EL (cell line): Measurements from ENCODE around the gene ENPP7.

Experiments used
- DNase-seq: peaks from one replicate; pipeline ENCODE4 v3.0.0-alpha.2; 2016

Gene ENPP7

DNA sequence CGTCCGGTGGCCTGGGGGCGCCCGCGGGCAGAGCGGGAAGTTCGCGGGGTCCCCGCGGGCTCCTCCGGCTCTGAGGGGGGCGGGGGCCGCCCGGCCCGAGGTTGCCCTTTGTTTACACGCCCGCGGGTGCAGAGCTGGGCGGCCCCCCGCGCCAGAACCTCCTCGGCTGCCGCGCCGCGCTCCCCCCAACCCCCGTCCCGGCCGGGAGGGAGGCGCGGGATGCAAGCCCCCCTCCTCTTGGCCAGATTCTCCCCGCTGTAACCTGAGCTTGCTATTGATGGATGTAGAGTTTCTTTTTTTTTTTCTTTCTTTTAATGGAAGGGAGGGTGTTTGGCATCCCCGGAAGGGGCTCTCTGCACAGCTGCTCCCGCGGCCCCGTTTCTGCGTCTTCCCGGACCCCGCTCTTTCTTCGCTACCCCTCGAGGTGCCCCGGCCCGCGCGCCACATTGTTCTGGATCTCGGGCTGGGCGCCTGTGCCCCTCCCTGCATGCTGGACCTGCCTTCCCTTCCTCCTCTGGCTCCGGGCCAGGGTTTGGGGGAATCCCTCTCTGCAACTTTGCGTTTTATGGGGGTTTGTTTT, 47.9 kb downstream of the ENPP7 start:
- DNase-seq, result no peak

DNA sequence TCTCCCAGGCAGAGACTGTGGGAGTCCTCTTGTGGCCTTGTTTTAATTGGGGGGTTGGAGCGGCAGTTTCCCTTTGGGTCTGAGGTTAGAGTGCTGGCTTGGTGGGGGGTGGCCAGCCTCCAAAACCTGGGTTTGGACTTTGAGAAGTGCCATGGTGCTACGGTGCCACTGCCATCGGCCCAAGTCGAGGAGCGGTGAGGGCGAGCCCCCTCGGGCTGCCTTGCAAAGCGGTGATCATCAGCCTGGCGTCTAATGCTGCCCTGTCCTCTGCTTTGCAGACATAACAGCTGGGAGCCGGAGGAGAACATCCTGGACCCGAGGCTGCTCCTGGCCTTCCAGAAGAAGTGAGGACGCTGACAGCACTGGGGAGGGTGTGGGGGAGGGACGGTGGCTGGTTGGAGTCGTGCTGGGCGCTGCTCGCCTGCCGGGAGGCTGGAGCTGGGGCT, 48.4 kb downstream of the ENPP7 start:
- no peak for DNase-seq

DNA sequence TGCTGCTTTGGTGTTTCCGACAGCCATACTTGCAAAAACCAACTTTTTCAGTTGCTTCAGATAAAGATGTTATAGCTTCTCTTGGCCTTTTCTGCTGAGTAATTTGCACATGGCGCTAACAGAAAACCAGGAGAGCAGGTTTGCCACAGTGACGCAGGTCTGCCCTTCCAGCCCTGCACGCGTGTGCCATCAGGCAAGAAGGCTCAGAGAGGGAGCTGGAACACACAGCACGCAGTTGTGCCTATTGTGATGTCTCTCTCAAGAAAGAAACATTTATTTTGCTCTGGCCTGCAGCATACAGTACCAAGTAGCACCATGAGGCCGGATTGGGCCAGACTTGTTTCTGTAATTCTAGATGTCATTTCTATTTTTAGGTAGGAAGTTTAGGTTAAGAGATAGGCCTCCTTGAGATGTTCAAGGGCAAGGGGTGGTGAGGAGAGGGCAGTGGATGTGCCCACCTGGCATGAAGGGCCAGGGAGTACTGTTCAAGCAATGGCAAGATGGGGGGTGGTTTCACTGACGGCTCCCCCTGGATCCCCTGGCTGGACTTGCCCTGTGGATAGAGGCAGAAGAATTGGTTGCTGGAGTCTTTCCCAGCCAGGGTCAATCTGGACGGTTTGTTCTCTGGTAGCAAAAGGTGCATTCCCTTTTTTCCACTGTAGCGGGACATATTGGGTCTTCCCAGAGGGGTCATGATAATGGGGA, 49.1 kb downstream of the ENPP7 start:
- no peak for DNase-seq

DNA sequence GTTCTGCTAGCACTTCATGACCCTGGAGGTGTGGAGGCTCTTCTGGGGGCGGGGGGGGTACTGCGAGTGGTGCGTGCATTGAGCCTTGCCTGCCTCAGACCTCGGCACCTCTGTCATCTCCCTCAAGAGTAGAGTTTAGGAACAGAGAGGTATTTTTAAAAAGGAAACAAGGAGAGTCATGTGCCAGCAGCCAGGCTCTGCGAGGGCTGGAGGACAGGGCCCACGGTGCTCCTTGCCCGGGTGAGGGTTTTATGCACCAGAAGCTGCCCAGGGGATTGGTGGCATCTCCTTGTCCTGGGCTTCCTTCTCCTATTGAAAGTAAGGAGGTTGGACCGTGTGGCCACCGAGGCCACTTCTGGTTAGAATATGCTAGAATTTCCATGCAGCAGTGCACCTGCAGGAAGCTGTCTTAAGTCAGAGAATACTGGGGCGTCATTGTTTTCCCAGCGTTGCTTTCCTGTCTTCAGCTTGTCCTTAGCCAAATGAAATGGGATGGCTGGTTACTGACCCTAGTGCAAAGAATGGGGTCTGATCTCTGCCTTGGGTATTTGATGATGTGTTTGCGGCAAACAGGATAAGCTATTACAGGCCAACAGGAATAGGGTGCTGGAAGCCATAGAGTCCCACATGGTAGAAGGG, 50.4 kb downstream of the ENPP7 start:
- no peak for DNase-seq

DNA sequence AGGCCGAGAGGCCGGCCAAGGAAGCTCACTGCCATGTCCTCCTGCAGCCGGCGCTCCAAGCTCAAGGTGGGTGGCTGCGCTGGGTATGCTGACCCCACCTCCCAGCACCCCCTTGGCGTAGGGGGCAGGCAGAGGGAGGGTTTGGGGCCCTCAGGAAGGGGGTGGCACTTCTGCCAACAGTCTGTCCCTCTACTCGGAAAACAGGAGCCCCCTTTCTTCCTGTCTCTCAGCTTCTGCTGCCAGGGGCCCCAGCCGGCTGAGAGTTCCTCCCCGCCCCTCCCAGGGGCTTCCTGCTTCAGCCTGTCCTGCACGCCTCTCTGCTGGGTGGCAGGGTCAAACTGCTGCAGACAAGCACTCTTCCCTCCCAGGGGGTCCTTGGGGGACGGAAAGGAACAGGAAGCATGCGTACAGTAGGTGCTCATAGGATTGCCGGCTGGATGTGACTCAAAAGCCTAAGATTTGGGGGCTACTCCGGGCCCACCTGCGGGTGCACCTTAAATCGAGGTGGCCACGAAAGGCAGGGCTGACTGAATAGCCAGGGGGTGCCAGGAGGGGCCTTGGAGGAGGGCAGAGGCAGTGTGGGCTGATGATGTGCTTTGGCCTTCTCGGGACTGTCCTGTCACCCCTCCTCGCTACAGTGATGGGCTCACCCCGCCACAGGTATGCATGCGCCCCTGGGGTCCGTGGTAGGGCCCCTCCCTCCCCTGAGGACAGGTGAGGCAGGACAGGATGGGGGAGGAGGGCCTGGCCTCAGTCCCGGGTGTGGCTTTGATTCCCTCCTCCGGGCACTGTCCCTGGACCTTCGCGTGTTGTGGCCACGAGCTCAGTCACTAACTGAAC, 51.2 kb downstream of the ENPP7 start:
- DNase-seq, result no peak

DNA sequence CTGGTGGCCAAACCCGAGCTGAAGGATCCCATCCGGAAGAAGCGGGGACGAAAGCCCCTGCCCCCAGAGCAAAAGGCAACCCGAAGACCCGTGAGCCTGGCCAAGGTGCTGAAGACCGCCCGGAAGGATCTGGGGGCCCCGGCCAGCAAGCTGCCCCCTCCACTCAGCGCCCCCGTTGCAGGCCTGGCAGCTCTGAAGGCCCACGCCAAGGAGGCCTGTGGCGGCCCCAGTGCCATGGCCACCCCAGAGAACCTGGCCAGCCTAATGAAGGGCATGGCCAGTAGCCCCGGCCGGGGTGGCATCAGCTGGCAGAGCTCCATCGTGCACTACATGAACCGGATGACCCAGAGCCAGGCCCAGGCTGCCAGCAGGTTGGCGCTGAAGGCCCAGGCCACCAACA, 53.1 kb downstream of the ENPP7 start:
- no peak for DNase-seq

DNA sequence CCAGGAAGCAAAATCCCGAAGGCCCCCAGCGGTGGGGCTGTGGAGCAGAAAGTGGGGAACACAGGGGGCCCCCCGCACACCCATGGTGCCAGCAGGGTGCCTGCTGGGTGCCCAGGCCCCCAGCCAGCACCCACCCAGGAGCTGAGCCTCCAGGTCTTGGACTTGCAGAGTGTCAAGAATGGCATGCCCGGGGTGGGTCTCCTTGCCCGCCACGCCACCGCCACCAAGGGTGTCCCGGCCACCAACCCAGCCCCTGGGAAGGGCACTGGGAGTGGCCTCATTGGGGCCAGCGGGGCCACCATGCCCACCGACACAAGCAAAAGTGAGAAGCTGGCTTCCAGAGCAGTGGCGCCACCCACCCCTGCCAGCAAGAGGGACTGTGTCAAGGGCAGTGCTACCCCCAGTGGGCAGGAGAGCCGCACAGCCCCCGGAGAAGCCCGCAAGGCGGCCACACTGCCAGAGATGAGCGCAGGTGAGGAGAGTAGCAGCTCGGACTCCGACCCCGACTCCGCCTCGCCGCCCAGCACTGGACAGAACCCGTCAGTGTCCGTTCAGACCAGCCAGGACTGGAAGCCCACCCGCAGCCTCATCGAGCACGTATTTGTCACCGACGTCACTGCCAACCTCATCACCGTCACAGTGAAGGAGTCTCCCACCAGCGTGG, 53.7 kb downstream of the ENPP7 start:
- DNase-seq, result no peak

DNA sequence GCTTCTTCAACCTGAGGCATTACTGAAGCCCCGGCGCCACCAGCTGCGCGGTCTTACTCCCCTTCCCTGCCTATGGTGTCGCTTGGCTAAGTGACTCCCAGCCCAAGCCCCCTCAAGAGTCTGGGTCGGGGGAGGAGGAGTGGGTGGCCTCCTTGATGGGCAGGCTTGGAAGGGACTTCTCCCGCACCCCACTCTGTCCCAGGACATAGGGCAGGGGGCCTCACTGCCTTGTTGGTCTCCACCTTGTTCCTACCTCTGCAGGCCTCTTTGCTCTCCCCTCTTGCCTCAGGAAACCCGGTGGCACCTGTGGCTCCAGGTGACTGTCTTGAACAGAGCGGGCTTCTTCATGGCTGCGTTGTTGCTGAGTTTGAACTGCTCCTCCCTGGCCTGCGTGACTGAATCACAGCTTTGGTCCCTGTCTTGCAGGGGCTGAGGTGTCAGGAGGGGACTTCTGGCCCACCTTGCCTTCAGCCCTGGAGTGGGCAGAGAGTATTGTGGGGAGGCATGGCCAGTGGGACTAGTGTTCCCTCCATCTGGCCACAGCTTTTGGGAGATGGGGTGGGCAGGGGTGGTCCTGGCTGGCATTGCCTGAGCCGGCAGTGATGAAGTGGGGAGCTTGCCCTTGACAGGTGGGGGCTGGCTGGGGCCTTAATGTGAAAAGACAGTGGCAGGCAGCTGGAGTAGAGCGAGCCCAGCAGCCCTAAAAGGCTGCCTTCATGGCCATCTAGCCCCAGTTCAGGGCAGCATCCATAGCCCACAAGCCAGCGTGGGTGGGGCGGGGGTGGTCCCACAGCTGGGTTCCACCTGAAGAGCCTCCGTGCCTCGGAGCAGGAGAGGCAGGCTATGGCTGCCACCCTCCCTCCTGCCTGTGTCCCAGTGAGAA, 54.5 kb downstream of the ENPP7 start:
- no peak for DNase-seq

DNA sequence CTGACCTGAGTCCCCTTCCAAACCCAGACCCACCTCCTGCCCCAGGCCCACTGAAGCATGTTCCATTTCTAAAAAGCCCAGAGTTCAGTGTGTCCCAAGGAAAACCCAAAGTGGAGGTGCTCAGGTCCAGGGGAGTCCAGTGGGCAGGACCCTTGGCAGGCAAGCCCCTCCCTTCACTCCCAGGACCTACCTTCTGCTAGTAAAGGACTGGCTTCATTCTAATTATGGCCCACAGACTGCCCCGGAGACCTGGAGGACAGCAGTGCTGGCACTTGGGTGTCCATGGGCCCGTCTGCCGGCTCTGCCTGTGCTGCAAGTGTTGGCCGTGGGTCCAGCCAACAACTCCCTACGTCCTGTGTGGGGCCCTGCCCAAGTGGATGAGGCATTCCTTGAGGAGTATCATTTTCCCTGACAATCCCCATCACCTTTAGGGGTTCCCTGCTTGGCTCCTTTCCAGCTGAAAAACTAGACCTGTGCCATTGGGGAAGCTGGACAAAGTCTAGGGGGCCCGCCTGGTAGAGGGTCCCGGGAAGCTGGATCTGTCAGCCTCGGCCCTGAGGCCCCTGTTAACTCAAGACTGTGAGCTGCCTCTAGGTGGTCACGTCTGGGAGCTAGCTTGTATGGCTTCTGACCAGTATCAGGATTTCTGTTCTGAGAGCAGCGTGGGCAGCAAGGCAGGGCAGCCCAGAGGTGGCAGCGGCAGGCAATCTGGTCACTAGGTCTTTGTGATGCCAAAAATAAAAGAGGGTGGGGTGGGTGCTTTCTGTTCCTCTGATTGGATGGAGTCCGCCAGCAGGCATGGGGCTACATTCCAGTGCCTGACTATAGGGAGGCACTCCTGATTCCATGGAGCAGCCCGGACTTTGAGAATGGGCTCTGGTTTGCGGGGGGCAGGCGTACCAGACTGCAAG, 55.4 kb downstream of the ENPP7 start:
- DNase-seq, result no peak

DNA sequence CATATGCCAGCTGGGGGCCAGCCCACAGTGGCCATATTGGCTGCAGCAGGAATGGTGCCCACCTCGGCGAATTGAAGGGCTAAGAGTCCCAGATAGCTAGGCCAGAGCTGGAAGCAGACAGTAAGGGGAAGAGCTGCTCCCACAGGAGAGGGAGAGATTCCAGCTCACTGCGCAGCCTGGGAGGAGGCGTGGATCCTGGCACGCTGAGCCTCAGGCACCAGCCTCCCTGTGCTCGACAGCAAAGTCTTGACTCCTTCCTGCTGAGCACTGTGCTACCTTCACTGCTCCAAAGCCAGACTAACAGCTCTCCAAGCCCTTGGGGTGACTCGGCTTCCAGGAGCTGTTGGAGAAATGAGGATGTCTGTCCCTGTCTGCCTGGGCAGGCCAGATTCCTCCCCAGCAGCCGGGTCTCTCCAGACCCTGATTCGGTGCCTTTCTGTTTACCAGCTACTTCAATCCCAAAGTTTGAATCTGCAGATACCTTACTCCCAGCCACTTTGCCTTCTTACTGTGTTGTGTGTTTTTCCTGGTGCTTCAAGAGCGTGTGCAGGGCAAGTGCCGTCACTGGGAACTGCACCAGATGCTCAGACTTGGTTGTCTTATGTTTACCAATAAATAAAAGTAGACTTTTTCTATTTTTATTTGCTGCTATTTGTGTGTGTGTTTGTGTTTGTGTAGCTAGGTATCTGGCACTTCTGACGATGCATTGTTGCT, 56.3 kb downstream of the ENPP7 start:
- no peak for DNase-seq

DNA sequence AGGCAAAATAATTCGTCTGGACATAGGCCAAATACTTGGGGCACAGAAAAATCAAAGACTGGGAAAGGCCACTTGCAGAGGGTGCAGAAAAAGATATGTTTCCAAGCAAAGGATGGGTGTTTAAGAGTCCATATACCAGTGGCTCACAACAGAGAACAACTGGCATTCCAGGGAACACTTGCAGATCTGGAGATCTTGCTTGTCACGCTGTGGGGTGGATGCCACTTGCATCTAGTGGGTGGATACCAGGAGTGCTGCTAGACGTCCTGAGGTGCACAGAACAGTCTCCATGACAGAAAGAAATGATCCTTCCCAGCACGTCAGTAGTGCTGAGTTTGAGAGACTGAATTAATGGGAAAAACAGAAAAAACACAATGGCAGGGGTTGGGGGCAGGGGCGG, 57.7 kb downstream of the ENPP7 start:
- DNase-seq, result no peak

DNA sequence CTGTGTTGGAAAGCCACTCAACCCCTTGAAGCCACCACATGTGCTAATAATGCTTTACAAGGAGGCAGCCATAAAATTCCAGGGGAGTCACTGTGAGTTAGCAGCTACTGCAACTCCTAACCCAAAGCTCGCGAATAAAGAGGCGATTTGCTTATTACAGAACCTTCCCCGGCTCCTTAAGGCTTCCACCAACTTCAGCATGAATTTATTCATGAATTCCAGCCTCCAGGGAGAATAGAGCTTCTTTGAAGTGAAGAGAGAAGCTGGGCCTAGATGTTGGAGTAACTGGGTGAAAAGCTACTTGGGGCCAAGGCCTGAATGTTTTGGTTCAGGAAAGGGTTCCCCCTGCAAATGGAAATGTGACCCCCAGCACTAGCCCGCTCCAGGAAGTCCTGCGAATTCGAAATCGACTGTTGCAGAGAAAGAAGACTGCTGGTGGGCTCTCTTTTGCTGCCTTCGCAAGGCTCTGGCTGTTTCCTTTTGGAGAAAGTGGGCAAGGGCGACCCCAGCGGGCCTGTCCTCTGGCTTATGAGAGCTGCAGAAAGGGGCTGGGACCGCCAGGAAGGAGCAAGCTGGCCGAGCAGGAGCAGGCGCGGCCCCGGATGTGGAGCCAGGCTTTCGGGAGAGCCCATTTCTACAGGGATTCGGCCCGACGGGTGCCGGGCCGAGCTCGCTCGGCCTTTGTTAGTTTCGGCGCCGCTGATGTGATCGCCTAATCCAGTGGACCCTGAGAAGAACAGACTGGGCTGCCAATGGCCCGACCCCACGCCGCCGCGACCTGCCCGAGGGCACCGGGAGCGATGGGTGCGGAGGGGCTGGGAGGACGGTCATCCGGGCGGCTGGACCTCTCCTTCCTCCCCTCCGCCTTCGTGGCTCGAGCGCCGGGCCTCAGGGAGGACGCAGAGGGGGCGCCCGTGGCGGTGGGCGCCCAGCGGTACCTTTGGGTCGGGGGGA, 58.5 kb downstream of the ENPP7 start:
- no peak for DNase-seq

DNA sequence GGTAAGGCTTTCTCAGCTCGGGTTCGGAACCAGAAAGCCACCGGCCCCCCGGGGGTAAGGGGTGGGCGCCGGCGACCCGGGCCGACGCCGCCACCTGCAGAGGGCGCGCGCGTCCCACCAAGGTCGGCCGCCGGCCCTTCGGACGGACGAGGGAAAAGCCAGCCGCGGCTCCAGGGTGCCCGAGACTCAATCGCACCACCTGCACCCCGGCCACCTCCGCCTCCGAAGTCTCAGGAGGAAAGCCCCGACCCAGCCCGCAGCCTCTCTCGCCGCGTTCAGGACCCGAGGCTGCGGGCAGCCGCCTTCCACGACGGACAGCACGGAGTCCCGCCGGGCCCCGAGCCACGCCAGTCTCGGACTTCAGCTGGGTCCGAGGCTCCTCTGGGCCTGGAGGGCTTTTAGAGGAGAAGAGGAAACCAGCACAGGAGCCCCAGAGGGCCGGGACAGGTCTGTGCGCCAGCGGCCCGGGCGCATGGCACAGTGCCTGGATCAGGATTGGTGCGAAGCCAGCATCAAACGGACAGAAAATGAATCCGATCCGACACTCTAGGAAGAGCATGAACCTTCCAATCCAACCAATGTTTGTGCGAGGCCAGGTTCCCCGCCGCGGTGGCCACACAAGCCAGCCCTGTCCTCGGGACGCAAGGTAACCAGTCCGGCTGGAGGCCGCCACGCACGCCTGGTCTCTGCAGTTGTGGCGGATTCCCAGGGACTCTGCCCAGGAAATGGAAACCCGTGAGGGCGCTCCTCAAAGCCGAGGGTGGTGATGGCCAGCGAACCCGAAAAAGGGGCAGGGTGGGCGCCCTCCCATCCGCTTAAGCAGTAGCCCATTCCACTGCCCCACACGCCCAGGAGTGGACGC, 59.4 kb downstream of the ENPP7 start:
- DNase-seq, result peak; percentile 36

DNA sequence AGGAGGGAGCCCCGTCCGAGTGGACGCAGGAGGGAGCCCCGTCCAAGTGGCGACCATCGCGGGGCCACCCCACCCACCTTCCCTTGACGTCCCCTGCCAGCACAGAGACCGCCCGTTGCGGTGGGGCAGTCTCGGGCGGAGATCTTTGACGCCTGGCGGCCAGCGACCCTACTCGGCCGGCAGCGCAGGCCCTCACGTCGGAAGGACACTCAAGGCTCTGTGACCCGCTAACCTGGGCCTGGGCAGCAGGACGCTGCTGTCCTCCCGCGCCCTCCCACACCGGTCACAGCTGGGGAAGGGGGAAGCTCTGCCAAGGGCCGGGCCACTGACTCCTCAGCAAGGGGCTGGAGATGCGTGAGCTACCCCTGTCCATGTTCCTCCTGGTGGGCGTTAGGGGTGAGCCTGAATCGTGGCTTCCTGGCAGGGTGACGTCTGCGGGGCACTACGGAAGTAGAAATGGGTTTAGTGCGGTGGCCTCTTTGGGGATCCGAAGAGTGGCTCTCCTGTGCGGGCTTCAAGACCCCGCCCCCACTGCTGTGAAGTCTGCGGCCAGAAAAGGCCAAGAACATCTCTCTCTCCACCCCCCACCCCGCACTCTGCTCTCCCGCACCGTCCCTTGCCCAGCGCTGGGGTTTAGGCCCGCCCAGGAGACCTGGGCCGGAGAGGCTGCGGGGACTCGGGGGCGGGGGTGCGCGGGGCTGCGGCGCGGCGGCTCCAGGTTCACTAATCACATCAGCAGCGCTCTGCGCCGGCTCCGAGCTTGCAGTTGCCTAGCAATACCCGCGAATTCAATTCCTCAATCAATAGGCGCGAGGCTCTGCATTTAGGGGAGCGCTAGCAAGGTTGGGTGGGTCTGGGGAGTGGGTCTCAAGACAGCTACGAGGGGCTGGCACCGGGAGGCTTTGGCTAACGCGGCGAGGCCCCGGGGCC, 60.3 kb downstream of the ENPP7 start:
- DNase-seq, result no peak

DNA sequence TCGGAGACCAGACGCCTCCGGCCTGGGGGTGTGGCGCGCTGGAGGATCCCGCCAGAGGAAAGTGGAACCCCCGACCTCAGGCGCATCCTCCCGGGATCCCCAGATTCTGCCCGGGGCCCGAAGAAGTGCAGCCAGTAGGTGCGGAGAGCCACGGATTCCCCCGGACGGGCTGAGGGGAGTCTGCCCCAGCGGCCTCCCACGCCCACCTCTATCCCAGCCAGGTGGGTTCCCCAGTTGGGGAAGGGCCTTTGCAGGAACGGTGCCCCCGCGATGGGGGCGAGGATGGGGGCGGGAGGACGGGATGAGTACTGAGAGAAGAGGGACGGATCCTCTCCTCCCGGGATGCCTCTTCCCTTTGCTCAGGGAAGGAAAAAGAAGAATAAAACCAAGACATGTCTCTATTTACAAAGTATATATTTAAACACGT, 61.0 kb downstream of the ENPP7 start:
- DNase-seq, result no peak
